G401 (cell line): ENCODE data around the gene PIP4K2A. TPM values are rescaled to one million over a fixed set of nuclear protein-coding genes. Genes with fewer than 3 reads are reported as not detected.

ENCODE experiments used
- DNase-seq: peaks from one replicate; pipeline ENCODE4 v3.0.0-alpha.2; 2015; ENCODE audit warnings: low spot score
- in situ Hi-C: cut with HindIII; loops from 2 replicates; pipeline ENCODE4 v1.10.0; 2016; ENCODE audit warnings: low sequenced_read_pairs, mixed read lengths
- total RNA-seq: library from RNA; depleted of rRNA; stranded (reverse); fragments of >200 nt; shearing (Covaris generic); gene quantifications from 2 replicates; pipeline ENCODE4 v1.2.3, GENCODE V29; 2014

The PIP4K2A gene
- total RNA-seq, 1 experiment from 2014 or later, result 39.2 TPM

DNA sequence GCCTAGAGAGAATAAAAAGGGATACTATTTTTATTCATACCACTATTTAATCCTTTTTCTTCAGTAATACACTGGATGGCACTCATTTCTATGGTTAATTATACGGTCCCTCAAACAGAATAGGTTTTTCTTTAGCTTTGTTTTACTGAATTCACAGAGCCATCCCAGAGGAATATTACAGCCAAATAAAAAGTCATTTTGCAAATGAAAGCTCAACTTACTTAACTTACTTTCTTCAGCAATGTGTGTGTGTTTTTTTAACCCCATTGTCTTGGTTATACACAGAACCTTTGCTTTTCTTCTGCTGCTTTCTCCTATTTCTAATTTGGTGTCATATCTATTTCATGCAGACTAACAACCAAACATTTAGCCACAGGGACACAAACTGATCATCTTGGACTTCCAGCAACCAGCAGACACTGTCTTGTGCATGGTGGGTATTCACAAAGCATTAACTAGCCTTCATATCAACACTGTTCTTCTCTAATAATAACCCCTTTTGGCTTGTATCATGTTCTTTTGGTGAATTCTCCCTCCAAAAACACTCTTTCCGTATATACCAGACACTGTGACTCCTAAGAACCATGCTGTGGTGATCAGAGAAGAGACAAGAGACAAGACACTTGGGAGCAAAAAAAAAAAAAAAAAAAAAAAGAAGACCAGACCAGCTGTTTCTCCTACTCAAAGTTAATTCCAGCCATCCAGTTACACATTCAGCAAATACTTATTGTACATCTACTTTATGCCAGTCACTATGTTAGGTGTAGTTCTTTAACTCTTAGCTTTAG lies 40.4 kb downstream of the PIP4K2A start:
- DNase-seq, result no peak
- in situ Hi-C loops, result no loop called here

DNA sequence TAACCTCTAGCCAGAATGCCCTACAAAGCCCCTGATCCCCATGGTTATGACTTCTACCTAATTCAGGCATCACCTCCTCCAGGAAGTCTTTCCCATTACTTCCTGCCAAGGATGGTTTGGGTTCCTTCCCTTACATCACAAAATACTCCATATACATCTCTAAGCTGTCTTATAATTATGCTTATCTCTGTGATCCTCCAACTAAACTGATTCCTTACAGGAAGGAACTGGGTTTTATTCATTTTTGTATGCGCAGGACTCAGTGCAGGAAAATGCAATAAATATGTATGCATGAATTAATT lies 41.3 kb downstream of the PIP4K2A start:
- in situ Hi-C loops, result no loop called here
- no peak for DNase-seq

DNA sequence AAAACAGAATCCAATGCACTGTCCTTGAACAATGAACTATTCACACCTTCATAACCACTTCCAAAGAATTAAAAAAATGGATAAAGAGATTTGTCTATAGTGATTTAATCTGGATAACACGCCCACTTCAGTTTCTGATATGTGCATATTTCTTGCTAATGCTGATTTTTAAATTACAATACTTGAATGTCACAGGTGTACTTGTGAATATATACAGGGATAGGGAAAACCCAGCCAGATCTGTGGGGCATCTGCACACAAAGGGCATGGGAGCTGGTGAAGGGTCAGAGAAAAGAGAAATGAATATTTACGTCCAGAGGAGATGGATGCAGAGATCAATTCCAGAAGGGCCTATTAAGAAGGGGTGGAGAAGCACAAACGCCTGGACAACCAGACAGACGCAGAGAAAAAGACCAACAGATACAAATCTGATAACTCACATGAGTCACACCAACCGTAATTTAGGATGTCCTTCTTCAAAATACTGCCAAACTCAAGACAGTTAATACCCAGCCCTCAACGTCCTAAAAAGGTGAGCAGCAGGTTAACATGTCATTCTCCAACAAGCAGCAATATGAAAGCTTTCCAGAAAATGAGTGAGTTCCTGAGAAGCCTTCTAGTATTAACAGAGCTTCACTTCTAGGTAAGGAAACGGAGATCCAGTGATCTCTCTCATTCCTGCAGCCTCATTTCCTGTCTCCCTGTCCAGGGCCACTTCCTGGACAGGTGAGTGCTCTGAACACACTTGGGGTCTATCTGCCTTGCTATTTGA lies 41.9 kb downstream of the PIP4K2A start:
- DNase-seq, result no peak
- in situ Hi-C loops, result no loop called here

DNA sequence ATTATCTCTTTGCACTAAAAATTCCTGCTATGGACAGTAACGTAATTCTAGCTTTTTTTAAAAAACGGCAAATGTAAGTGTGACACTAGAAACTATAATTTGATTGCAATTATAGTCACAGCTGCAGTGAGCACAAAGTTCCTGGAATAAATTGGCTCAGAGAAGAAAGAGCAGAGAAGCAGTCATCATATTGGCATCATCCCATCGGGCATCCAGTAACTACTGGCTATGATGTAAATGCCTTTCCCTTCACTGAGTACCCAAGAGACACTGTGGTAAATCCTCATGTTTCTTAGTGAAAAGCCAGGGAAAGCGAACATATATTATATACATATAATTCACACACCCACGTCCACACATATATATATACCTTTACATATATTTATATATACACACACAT lies 43.6 kb downstream of the PIP4K2A start:
- in situ Hi-C loops, result no loop called here
- no peak for DNase-seq

DNA sequence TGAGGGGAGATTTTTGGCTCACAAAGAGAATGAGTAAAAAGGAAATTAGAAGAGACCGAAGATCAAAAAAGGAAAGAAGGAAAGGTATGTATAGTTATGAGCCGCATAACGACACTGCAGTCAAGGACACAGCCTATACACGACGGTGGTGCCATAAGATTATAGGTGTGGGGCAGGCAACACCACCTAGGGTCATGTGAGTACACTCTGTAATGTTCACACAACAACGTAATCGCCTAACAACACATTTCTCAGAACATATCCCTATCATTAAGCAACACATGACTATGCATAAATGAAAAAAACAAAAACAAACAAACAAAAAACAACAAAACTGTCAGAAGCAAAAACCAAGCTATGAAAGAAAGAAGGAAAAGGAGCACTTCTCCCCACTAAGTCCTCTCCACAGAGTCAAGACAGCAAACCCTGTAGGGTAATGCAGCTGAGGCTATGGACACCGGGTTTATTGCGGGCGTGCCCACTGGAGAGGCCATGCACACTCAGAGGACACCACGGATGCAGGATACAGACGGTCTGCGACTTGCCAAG lies 45.1 kb downstream of the PIP4K2A start:
- in situ Hi-C loops, result no loop called here

DNA sequence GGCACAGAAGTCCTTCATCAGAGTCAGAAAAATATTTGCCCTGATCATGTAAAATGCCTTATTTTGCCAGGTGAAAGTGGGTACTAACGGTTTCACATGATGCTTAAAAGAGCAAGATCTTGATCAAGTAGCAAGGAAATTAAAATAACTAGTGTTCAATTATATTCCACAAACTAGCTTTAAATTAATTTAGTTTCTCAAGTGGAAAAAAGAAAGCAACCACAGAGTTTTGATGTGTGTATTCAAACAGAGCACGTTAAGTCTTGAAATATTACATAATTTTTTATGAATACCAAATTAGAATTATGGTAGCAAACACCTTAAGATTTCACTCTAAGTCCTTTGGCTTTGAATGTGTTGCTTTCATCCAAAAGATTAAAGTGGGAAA lies 47.3 kb downstream of the PIP4K2A start:
- in situ Hi-C loops, result no loop called here
- no peak for DNase-seq

More for the DNA sequence above, 45.1 kb downstream of the PIP4K2A start:
- DNase-seq, result no peak

DNA sequence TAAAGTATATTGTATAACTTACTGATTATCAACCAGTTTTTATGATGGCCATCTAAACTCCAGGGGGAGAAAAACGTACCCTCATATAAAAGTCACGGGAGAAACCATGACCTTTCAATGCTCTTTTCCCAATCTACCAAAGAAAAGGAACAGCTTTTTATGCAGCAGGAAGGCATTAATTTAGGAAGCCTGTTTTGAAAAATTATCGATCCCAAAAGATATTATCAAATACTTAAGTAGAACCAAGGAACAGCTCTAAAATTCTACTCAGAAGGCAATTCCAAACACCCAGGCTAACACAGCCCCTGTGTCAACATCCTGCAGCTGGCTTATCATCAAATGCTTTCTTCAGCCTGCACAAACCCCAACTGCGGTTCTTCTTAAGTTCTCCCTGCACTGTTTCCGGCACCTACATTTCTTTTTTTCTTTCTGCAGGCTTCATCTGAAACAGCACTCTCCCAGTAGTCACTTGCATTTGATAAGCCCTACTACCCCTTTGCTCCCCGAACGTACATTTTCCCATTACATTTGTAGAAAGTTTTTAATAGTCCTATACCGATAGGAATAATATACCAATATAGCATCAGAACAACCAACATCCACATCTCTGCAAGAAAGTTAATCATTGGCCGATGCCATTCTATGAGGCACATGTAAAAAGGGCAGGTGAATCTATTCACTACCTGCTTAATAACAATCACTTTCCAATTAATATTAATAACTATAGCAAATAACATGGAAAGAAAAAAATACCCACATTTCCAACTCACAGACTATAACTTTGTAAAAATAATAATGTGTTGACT lies 47.9 kb downstream of the PIP4K2A start:
- no peak for DNase-seq
- in situ Hi-C loops, result no loop called here

DNA sequence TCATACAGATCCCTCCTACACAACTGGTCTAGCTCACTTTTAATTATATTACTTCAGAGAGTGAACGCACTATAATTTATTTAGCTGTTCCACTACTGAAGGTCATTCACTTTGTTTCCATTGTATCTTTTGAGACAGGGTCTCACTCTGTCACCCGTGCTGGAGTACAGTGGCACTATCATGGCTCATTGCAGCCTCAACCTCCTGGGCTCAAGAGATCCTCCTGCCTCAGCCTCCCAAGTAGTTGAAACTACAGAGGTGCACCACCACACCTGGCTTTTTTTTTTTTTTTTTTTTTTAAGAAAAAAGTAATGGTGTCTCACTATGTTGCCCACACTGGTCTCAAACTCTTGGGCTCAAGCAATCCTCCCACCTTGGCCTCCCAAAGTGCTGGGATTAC lies 49.0 kb downstream of the PIP4K2A start:
- DNase-seq, result no peak
- in situ Hi-C loops, result no loop called here

DNA sequence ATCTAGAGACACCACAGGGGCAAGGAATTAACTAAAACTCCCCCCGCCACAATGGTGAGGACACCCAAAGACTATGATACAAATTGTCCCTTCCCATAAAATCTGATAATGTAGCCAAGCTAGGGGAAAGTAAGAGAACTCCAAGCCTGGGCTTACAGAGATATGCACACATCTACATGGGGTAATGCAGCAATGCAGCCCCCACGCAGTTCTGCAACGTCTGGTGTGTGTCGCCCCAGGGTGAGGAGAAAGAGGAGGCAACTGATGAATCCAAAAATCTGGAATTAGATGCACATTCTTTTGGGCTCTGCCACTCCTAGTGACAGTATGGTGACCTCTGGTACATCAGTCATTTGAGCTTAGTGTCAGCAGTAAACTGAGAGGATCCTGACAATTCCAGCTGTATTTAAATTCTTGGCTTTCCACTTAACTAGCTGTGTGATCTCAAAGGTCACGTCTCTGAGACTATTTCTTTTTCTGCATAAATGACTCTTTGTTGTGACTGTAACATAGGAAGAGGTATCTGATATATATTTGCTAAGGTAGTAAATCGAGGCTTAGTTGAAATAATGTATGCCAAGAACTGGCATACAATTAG lies 51.5 kb downstream of the PIP4K2A start:
- no peak for DNase-seq
- in situ Hi-C loops, result no loop called here

DNA sequence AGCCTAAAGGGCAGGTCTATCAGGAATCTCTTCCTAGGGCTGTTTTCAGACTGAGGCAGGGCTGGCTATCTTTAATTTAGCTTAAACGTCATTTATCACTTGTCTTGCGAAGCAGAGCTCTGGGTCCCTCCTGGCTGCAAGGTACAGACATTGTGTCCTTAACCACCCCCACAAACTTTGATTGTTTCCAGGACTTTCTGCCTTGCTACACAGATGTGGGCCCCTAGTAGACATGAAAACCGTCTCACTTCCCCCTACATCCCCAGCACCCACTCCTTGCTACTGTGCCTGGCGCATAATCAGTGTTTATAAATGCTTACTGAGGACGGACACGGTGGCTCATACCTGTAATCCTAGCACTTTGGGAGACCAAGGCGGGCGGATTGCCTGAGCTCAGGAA lies 54.5 kb downstream of the PIP4K2A start:
- no peak for DNase-seq
- in situ Hi-C loops, result no loop called here

DNA sequence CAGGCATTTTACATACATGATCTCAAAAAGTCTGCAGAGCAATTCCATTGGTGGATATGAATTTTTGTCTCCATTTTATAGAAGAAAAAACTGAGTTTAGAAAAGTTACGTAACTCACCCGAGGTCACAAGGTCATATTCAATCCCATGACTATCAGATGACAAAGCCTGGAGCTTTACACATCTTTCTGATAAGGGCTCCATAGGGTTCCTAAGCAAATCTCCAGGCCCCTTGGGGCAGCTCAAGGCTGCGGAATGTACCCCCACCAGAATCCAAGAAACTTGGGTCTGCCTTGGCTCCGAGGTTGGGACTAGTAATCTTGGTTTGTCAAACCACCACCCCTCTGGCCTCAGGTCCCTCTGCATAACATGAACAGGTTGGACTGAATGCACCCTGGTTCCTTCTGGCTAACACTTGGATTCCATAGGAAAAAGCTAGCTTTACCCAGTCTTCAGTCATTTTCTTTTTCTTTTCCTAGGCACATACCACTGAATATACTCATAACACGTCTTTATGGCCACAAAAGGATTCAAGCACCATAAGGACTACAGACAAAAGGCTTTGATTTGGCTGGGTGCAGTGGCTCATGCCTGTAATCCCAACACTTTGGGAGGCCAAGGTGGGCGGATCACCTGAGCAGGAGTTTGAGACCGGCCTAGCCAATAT lies 55.5 kb downstream of the PIP4K2A start:
- DNase-seq, result no peak
- in situ Hi-C loops, result no loop called here

DNA sequence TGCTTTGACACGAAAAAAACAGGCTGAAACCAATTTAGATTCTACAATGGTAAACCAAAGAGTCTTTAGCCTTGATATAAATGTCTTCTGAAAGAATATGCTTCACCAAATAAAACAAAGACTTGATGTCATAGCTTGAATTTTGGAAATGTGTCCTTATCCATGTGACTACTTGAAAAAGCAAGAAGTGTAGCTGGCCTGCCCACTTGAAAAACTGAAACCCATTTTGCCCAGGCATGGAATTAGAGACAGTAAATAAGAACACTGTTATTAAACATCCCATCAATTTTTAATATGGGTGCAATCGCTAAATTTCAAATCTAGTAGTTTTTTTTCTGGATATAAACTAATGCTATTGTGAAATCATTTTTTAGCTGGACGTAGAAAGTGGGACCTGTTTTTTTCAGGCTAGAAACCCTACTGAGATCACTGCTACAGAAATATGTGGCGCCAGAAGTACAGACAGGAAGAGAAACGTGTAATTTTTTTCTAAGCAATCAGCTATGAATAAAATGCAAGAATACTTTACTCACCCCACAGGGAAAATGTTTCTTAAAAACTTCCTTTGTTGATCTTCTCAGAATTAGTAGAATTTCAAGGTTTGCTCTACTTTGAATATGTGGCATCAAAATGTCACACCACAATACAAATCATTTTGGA lies 56.7 kb downstream of the PIP4K2A start:
- in situ Hi-C loops, result no loop called here
- DNase-seq, result no peak

DNA sequence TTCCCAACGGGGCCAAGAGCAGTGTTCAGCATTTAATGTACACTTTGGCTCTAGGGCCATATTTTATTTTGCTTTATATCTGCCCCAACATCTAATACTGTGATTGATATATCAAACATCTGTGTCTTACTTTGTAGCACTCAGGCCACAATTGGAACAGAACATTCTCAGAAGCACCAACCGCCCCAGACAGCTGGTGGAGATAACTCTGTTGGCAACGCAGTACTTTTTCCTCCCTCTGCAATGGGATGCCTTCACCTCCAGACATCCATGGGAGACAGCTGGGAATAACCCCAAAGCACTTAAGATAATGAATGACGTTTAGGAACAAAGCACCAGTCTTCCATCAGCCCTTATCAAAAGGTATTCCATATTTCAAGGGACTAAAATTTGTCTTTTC lies 57.4 kb downstream of the PIP4K2A start:
- in situ Hi-C loops, result no loop called here
- no peak for DNase-seq

DNA sequence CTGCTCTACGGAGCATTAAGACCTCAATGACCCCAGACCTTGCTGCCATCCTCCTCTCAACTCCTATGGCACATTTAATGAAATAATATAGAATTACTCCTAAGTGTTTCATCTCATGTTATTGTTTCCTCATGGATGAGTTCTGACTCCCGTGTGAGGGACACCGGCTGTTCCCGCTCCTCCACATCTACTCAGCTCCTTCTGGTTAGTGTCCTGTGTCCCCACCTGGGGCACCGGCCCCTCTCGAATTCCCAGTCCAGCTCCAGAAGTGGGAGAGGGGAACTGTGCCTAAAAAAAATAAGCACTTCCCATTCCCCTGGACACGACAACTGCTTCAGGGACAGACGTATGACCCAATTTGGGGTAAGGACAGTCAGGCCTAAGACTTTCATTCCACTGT lies 58.3 kb downstream of the PIP4K2A start:
- in situ Hi-C loops, result no loop called here
- no peak for DNase-seq

DNA sequence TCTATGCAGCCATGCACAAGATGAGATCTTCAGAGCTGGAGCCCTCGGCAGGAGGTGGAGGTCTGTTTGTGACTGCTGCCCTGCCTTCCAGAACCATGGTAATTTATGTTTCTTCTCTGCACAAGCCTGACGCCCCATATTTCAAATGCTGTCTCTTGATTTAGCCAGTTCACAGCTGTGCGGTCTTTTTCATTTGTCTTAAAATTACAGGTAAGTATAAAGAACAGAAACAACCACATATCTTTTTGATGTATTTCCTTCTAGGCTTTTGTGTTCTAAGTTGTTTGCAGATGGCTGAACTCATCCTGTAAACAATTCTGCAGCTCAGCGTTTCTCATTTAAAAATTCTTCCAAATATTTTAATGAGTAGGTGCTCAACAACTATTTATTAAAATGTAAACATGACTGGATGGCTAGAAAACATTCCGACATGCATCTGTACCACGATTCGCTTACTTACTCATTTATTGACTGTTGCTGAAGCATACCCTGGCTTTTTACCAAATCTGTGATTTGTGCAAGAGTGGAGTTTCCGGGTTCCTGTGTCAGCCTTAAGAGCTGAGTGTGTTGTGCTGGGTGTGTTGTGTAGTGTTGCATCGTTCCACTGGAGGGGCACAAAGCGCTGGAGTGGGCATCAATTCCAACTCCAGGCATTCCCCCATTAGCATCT lies 58.9 kb downstream of the PIP4K2A start:
- no peak for DNase-seq
- in situ Hi-C loops, result no loop called here

DNA sequence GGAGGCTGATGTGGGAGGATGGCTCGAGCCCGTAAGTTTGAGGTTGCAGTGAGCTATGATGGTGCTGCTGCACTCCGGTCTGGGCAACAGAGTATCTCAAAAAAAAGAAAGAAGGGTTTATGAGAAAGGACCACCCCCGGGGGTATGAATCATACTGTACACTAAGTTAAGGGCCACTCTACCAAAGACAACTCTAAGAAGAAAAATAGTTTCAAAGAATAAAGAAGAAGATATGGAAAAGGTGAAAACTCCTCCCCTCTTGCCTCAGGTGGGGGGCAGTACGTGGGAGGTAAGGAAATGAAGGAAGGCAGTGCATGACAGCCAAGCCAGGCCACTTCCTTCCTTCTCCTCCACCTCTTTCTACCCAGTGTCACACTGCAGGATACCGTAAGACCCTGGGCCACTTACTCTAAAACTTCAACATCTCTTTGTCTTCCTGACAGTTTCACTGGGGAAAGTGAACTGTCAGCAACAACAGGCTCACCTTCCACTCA lies 61.3 kb downstream of the PIP4K2A start:
- DNase-seq, result no peak
- in situ Hi-C loops, result no loop called here

DNA sequence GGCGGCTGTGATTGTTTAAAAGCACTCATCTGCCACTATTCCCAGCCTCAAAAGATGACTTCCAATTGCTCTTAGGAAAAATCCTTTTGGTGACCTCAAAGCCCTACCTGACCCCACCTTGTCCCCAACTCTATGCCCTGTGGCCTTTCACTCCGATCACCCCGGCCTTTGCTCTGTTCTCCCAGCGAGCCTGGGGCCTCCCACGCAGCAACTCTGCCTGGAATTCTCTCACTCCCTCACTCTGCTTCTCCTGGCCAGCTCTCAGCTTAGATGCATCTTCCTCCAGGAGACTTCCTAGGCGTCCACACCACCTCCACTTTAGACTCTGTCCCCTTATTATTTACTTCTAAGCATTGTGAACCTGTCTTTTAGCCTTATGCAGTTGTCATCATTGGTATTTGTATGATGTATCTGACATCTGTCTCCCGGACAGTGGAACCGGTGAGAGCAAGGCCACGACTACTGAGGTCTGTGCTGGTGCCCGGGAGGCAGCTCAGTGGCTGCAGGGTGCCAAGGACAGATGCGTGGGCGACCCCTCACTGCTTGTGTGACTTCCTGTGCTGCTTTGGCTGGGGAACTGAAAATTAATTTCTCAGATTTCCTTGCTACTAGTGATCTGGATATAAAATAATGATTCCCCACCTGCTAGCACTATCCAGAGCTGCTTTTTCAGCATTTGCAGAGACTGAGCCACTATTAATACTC lies 63.0 kb downstream of the PIP4K2A start:
- in situ Hi-C loops, result no loop called here
- no peak for DNase-seq
